Measurements from ENCODE around the gene SPATA17.
"Not testable (repeated sequence)": the region's sequence is repeated elsewhere in the genome, so short reads cannot be mapped to it uniquely, and the experiment has no call there.

SPATA17 gene

GRCh38 chr1:217630711-217631591 is at the start of gene SPATA17, which contains the start of gene GPATCH2:
Gene SPATA17, plus strand, starts transcription at chr1:217631344. Its CDS starts 35 bp downstream, at chr1:217631379.
Gene GPATCH2, minus strand, starts transcription at chr1:217631090. Its CDS starts 119 bp downstream, at chr1:217630971.
- TF ChIP-seq CTCF (IDR thresholded peaks at IDR 0.05; ENCODE audit: low read depth, low read length) = peak; percentile 34
- peak within 1 kb of the TSS; percentile 78 to 84 for H3K4me3 ChIP-seq (replicated peaks in 1 of 2; ENCODE audit: low read depth in 2 of 2, low read length in 2 of 2)
- peak; percentile 94 to 95 for DNase-seq (ENCODE audit: low read depth in 2 of 2)

- DNase-seq (ENCODE audit: low read depth in 2 of 2); H3K4me3 ChIP-seq (replicated peaks in 1 of 2; ENCODE audit: low read depth in 2 of 2, low read length in 2 of 2): not testable (repeated sequence)
These were observed 46.8 kb upstream of the SPATA17 start for GRCh38 chr1:217584286-217584811.

- H3K4me3 ChIP-seq (replicated peaks in 1 of 2; ENCODE audit: low read depth in 2 of 2, low read length in 2 of 2) = no peak overlapping the region
- DNase-seq (ENCODE audit: low read depth in 2 of 2) = peak; percentile 6 to 29
- TF ChIP-seq CTCF (IDR thresholded peaks at IDR 0.05; ENCODE audit: low read depth, low read length) = no peak
These were observed 45.6 kb upstream of the SPATA17 start for GRCh38 chr1:217585577-217585976.

GRCh38 chr1:217586586-217586985 is 44.6 kb upstream of the SPATA17 start:
- no peak for TF ChIP-seq CTCF (IDR thresholded peaks at IDR 0.05; ENCODE audit: low read depth, low read length)
- H3K4me3 ChIP-seq (replicated peaks in 1 of 2; ENCODE audit: low read depth in 2 of 2, low read length in 2 of 2) = no peak overlapping the region
- DNase-seq (ENCODE audit: low read depth in 2 of 2) = peak in 1 of 2 donors; percentile 34

- H3K4me3 ChIP-seq (replicated peaks in 1 of 2; ENCODE audit: low read depth in 2 of 2, low read length in 2 of 2) = no peak overlapping the region
- no peak for DNase-seq (ENCODE audit: low read depth in 2 of 2)
- TF ChIP-seq CTCF (IDR thresholded peaks at IDR 0.05; ENCODE audit: low read depth, low read length) = no peak
These were observed 40.5 kb upstream of the SPATA17 start for GRCh38 chr1:217590598-217590997.

GRCh38 chr1:217599154-217599553 is 32.0 kb upstream of the SPATA17 start:
- peak in 1 of 2 donors; percentile 35 for DNase-seq (ENCODE audit: low read depth in 2 of 2)
- H3K4me3 ChIP-seq (replicated peaks in 1 of 2; ENCODE audit: low read depth in 2 of 2, low read length in 2 of 2) = no peak overlapping the region
- TF ChIP-seq CTCF (IDR thresholded peaks at IDR 0.05; ENCODE audit: low read depth, low read length) = no peak

- TF ChIP-seq CTCF (IDR thresholded peaks at IDR 0.05; ENCODE audit: low read depth, low read length) = no peak
- H3K4me3 ChIP-seq (replicated peaks in 1 of 2; ENCODE audit: low read depth in 2 of 2, low read length in 2 of 2) = no peak overlapping the region
- no peak for DNase-seq (ENCODE audit: low read depth in 2 of 2)
These were observed 28.8 kb upstream of the SPATA17 start for GRCh38 chr1:217602380-217602779.

Data from cardiac fibroblast (primary cell).